GM15510 (cell line): ENCODE measurements around the gene ITIH1.
A peak's percentile ranks its signal among the peaks of the same experiment; 100 is the strongest.

Source experiments
- POLR2A ChIP-seq: IDR thresholded peaks from 3 replicates; pipeline ENCODE4 v1.6.1; 2011; ENCODE audit warnings: borderline replicate concordance; ENCODE audit not compliant: insufficient read length; ENCODE audit errors: extremely low read depth

ITIH1 gene

DNA sequence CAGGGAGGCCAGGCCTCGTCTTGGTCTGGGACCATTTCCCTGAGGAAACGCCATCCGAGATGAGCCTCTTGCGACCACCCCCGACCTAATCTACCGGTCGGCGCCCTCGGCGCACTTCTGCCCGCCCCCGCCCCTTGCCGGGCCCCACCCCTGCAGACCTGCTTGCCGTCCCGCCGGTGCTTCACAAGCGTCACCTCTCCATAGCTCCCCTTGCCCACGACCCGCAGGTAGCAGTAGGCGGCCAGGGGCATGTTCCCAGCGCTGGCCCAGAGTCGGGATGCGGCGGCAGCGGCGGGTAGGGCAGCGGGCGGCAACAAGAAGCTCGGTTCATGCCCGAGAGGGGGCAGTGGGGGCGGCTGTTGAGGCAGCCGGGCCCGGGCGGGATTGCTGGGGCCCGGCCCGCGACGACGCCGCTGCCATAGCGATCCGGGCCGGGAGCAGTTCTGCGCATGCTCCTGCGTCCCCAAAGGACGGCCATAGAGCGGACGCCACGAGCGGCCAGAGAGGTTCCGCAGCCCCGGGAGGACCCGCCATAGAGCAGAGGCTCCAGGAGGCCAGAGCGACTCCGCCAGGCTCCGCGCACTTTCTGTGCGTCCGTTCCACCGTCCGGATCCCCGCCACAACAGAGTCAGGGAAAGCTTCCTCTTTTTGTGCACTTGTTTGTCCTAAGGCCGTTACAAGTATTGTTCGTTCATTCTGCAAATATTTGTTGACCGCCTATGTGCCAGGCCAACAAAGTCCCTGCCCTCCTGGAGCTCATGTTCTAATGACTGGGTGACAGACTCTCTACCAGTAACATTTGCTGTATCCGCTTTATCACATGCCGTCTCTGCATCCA lies 6.7 kb upstream of the ITIH1 start, which contains the start of gene NEK4:
Gene NEK4 (minus strand): TSS at position 445 of the 838 bp plus-strand sequence. CDS start 194 bp downstream, at position 251.
- peak; percentile 90 for TF ChIP-seq POLR2A

DNA sequence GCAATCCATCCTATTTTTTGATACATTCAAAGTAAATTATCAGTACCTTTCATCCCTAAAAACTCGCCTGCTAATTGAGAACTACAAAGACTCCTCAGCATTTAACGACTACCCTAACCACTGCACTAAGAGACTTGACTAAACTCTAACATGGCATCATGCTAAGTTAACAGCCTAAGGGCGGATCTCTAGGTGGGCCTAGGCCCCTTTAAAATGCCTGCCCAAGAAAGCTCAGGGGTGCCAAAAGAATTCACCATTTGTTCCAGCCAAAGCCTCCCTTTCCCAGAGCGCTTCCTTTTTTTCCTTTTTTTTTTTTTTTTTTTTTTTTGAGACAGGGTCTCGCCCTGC lies 6.1 kb upstream of the ITIH1 start:
- TF ChIP-seq POLR2A, result no peak

DNA sequence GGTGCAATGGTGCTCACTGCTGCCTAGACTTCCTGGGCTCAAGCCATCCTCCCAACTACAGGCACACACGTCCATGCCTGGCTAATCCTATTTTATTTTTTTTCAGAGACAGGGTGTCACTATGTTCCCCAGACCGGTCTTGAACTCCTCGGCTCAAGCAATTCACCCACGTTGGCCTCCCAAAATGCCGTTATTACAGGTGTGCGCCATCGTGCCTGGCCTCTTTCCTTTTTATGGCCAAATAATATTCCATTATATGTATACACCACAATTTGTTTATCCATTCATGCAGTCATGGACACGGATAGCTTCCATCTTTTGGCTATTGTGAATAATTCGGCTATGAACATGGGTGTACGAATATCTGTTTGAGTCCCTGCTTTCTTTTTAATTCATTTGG lies 5.7 kb upstream of the ITIH1 start:
- TF ChIP-seq POLR2A, result no peak

DNA sequence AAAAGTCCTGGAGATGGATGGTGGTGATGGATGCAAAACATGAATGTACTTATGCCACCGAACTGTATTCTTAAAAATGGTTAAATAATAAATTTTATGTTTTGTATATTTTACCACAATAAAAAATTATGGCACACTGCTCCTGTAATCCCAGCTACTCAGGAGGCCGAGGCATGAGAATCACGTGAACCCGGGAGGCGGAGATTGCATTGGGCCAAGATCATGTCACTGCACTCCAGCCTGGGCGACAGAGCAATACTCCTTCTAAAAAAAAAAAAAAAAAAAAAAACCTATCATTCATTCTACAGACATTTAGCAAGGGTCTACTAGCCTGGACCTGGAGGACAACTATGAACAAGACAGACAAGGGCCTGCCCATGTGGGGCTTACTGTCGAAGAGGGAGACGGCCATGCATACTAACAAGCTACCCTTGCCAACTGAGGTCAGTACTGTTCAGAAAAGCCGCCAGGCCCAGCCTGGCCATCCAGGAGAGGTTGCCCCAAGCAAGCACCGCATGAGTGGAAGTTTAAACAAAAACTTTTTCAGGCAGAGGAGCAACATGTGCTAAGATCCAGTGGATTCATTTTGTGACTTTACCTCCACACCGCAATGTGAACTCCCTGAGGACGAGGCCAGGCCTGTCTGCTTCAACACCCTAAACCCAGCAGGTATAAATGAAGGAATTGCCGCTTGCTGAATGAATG lies 3.9 kb upstream of the ITIH1 start:
- no peak for TF ChIP-seq POLR2A

DNA sequence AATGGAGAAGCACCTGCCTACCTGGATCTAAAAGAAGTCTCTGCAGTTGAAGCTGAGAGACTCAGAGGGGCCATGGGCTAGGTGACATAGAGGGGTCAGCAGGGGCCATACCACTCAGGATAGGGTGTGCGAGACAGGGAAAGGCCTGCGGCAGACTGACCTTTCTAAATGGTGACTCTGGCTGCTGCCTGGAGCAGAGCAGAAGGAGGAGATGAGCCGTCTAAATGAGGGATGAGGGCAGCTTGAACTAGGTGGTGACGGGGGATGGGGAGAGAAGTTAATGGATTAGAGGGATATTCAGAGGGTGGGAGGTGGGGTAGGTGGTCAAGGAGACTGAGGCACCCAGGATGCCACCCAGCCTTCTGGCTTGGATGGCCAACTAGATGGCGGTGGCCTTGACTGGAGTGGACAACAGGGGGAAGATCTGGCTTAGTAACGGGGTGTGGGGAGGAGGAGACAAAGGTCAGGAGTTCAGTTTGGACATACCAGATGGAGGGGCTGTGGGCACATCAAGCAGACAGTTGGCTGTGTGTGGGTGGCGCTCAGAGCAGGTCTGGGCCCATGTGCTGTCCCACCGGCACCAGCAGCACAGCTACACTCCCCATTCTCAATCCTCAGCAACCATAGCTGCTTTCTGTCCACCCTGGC lies 3.2 kb upstream of the ITIH1 start:
- TF ChIP-seq POLR2A, result no peak

DNA sequence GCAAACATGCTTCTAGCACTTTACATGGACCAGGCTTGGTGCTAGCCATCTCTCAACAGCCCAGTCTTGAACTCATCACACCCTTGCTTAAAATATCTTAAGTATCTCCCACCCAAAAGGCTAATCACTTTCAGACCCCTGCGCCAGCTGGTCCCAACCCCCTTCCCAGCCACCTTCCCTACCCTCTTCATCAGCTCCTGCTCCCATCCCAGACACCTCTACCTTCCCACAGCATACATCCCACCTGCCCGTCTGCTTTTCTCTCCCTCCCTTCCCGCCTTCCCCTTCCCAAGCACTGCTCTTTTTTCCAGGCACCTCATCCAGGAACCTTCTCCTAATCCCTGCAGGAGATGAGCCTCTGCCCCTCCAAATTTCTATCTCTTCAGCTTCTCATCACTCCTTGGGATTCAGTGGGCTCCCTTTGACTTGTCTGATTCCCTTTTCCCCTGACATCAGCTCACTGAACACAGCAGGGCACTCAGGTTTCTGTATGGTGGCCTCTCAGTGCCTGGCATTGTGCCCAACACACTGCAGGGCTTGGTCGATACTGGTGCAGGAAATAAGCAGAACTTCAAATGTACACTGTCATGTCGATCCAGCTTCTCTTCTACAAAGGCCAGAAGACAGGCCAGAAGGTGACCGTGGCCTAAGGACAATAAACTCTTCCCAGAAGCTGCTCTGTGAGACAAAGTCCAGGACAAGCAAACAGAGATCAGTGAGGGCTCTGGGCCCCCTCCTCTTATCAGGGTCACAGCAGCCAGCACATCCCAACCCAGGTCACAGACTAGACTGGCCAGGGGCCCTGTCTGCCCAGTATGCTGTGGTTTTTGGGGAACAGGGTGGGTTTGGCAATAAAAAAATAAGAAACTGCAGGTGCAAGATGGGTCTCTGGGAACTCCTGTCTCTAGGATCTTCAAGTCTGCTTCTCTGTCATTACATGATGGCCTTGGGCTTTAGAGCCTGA lies 2.2 kb upstream of the ITIH1 start:
- TF ChIP-seq POLR2A, result no peak

DNA sequence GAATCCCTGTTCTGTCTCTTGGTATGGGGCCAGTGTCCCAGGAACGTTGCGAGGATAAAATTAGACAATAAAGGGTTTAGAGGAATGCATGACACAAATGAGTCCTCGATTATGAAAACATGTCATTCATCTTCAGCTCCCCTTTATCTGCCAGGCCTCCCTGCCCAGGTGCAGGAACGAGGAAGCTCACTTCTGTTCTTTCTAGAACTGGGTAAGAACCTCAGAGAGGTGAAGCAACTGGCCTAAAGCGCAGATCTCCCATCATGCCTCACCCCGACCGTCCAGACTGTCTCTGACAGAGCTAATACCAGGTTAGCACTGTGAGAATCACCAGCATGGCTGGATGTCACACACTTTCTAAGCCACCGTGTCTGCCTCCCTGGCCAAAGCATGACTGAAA lies 1.5 kb upstream of the ITIH1 start:
- TF ChIP-seq POLR2A, result no peak

DNA sequence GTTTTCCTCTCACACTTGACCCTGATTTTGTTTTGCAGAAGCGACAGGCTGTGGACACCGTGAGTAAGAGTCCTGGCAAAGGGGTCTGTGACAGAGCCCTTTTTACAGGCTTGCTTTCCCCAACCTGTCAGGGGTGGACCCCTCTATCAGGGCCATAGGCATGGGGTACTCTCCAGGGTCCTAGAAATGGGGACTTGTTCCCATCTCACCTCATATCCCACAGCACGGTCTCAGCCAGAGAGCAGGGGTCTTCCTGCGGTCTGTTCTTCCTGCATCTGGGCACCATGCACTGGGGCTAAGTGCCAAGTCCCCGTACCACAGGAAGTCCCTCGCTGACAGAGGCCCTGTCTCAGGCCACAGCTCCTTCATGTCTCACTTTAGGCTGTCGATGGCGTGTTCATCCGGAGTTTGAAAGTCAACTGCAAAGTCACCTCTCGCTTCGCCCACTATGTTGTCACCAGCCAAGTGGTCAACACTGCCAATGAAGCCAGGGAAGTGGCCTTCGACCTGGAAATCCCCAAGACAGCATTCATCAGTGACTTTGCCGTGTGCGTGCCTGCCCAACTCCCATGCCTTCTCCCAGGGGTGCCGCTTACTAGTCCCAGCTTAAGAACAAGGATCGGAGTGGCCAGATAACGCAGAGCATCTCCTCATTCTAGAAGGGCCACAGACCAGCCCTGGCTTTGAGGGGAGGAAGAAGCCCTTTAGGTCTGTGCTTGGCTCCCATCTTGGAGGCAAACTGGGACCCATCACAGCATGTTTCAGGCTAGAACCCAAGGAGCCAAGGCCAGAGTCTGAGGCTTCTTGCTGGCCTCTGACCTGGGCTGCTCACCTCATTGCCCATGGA lies 783 bp downstream of the ITIH1 start:
- TF ChIP-seq POLR2A, result no peak

DNA sequence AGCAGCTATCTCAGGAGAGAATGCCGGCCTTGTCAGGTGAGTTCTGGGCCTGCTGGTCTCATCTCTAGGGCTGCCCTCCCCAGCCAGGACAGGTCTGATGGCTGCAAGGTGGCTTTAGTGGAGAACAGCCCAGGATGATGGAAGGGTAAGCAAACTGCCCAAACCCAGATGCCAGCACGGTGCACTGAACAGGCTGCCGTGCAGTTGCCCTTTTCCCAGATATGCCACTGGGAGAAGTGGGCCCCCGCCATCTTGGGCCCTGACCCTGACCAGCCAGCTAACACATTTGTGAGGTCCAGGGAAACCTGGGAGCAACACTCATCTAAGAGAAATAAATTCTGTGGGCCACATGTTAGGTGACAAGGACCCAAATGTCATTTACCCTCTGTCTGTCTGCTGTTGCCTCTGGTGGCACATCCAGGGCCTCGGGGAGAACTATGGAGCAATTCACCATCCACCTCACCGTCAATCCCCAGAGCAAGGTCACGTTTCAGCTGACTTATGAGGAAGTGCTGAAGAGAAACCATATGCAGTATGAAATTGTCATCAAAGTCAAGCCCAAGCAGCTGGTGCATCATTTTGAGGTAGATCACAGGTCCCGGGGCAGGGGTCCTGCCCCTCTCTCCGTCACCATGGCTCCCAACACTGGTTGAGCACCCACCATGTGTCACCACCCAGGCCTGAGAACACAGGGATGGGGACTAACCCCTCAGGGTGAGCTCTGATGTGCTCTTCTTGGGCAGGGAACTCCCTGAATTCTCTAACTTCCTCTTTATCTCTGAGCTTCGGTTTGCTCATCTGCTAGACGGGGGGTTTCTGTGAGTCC lies 1.8 kb downstream of the ITIH1 start:
- no peak for TF ChIP-seq POLR2A

DNA sequence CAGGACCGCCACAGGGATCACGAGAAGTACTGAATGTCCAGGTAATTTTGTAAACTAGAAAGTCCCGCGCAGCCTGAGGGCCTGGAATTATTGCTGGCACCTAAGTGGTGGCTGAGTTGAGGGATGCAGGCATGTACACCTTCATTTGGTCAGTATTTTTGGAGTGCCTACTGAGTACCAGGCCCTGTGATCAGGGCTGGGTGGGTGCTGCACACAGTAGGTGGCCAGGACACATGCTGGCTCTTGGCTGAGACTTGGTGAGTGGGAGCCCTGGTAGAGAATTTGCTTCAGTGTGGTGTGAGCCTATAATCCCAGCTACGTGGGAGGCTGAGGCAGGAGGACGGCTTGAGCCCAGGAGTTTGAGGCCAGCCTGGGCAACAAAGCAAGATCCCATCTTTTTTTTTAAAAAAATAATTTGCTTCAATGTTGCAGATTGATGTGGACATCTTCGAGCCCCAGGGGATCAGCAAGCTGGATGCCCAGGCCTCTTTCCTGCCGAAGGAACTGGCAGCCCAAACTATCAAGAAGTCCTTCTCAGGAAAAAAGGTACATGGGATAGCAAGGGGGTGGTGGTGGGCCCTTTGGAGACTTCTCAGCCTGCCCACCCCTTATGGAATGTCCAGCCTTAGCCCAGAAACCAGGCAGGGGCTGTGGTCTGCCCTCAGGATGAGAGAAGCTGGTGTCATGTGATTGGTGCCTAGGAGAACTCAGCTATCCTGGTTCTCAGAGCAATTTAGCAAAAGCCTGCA lies 2.6 kb downstream of the ITIH1 start:
- TF ChIP-seq POLR2A, result no peak

DNA sequence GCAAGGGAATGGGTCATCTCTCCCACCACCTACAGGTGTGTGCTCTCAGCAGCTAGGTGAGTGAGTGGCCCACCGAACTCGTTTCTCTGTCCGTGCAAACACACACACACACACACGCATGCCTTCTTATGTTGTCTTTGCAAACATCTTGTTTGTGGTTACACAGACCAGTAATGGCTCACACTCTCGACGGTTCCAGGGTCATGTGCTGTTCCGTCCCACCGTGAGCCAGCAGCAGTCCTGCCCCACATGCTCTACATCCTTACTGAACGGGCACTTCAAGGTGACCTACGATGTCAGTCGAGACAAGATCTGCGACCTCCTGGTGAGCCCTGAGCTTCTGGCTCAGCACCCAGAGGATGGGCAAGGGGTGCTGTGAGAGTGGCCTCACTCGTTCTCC lies 4.3 kb downstream of the ITIH1 start:
- no peak for TF ChIP-seq POLR2A

DNA sequence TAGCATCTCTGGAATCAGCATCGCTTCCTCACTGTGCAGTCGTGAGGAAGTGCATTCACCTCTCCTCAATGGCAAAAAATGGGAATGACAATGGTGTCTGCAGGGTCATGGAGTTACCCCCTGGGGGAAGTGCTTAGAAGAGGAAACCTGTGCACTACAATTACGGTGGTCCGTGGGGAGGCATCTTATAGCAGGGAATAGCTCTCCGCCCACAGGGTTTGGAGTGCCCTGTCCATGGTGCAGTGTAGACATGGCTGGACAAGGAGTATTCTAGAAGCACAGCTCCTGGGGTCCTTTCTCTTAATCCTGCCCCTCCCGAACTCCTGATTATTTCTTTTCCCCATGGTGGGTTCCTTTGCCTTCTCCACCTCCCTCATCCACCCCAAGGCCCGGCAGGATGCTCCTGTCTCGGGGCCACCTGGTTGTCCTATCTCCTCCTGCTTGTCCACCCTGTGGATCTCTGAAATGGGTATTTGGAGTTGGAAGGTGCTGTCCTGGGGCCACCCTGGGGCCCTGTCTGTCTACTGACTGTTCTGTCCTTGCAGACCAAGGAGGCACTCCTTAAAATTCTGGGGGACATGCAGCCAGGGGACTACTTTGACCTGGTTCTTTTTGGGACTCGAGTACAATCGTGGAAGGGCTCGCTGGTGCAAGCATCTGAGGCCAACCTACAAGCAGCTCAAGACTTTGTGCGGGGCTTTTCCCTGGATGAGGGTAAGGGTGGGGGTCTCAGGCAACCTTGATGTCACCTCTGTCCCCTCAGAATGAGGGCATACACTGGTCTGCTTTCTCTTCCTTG lies 5.2 kb downstream of the ITIH1 start:
- no peak for TF ChIP-seq POLR2A

DNA sequence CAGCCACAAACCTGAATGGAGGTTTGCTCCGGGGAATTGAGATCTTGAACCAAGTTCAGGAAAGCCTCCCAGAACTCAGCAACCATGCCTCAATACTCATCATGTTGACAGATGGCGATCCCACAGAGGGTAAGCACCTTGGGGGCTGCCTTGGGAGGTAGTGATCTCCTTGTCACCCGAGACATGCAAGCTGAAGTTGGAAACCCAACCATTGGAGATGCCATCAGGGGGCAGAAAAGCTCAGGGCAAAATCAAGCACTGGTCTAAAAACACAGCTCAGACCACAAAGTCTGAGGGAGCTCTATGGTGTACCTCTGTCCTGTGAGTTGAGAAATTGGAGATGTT lies 5.8 kb downstream of the ITIH1 start:
- no peak for TF ChIP-seq POLR2A
